DOHH2 (cell line): ENCODE data around the gene APOLD1.

Experiments used
- CTCF ChIP-seq: fragments of 200-600 bp; sonication (generic); IDR thresholded peaks from one replicate; pipeline ENCODE4 v1.5.1; 2014; ENCODE audit warnings: antibody characterized with exemption, mild to moderate bottlenecking, low read depth, low read length; ENCODE audit not compliant: poor library complexity, severe bottlenecking
- EZH2phosphoT487 ChIP-seq: fragments of 200-600 bp; sonication (generic); IDR thresholded peaks from 2 replicates; pipeline ENCODE4 v1.6.1; 2017; ENCODE audit warnings: borderline replicate concordance, mild to moderate bottlenecking, antibody characterized with exemption, low read length, moderate library complexity, mixed read lengths

- TF ChIP-seq CTCF, result no peak
- TF ChIP-seq EZH2phosphoT487, result no peak
These were observed 43.8 kb upstream of the APOLD1 start for GRCh38 chr12:12741660-12742059.
